WTC11 (cell line): ENCODE data around the gene CDHR5. TPM values are rescaled to one million over a fixed set of nuclear protein-coding genes. Genes with fewer than 3 reads are reported as not detected.

Experiments
- ATAC-seq: fragments of 200-7000 bp; cut with Tn5 transposase; 2 replicates; pipeline ENCODE4 v1.10.0; 2021; ENCODE audit warnings: mild to moderate bottlenecking, moderate library complexity
- CTCF ChIA-PET: fragments of 300-600 bp; sonication (Branson Sonifier 250); formaldehyde crosslinking; loops from one replicate; lab custom pipeline; 2021; ENCODE audit warnings: antibody characterized with exemption; lab: Charles Lee
- POLR2A ChIA-PET: fragments of 350-600 bp; sonication (Branson Sonifier 250); formaldehyde crosslinking; loops from one replicate; lab custom pipeline; 2021; ENCODE audit warnings: antibody characterized with exemption; lab: Charles Lee
- DNase-seq: peaks from one replicate; pipeline ENCODE4 v3.0.0; 2021; ENCODE audit warnings: low spot score
- H3K27ac Mint-ChIP-seq: 2 replicates; pipeline ENCODE4 v1.8.0; 2021; ENCODE audit warnings: mixed read lengths
- H3K27me3 Mint-ChIP-seq: 2 replicates; pipeline ENCODE4 v1.8.0; 2021; ENCODE audit warnings: low read depth, mild to moderate bottlenecking, moderate library complexity, mixed read lengths
- H3K36me3 Mint-ChIP-seq: 2 replicates; pipeline ENCODE4 v1.8.0; 2021; ENCODE audit warnings: mixed read lengths
- H3K4me1 Mint-ChIP-seq: 2 replicates; pipeline ENCODE4 v1.8.0; 2022; ENCODE audit warnings: mixed read lengths
- H3K4me3 Mint-ChIP-seq: 2 replicates; pipeline ENCODE4 v1.8.0; 2021; ENCODE audit warnings: mild to moderate bottlenecking, moderate library complexity, mixed read lengths
- H3K9me3 Mint-ChIP-seq: 2 replicates; pipeline ENCODE4 v1.8.0; 2021; ENCODE audit warnings: mixed read lengths
- AR ChIP-seq: fragments of 250-450 bp; sonication (Bioruptor Pico); IDR thresholded peaks from 2 replicates; pipeline ENCODE4 v1.9.0; 2021; ENCODE audit warnings: mild to moderate bottlenecking
- ATF1 ChIP-seq: sonication (generic); formaldehyde crosslinking; IDR thresholded peaks from 2 replicates; pipeline ENCODE4 v1.8.1; 2023; ENCODE audit warnings: mild to moderate bottlenecking, moderate library complexity, missing genetic modification reagents
- CDX4 ChIP-seq: fragments of 250-450 bp; sonication (Bioruptor Pico); IDR thresholded peaks from 2 replicates; pipeline ENCODE4 v1.9.0; 2021; ENCODE audit warnings: moderate library complexity, mild to moderate bottlenecking, inconsistent platforms, borderline replicate concordance
- E2F4 ChIP-seq: sonication (generic); formaldehyde crosslinking; IDR thresholded peaks from 2 replicates; pipeline ENCODE4 v1.8.1; 2022; ENCODE audit warnings: low read depth, mild to moderate bottlenecking, moderate library complexity, missing genetic modification reagents, borderline replicate concordance
- ETV6 ChIP-seq: sonication (generic); formaldehyde crosslinking; IDR thresholded peaks from 2 replicates; pipeline ENCODE4 v1.8.1; 2022; ENCODE audit warnings: mild to moderate bottlenecking, missing genetic modification reagents
- FOXP1 ChIP-seq: sonication (generic); formaldehyde crosslinking; IDR thresholded peaks from 2 replicates; pipeline ENCODE4 v1.8.0; 2022; ENCODE audit warnings: missing genetic modification reagents, mild to moderate bottlenecking, moderate library complexity, borderline replicate concordance
- FOXP4 ChIP-seq: sonication (generic); formaldehyde crosslinking; IDR thresholded peaks from 2 replicates; pipeline ENCODE4 v1.8.0; 2022; ENCODE audit warnings: mild to moderate bottlenecking, missing genetic modification reagents
- GABPB1 ChIP-seq: sonication (generic); formaldehyde crosslinking; IDR thresholded peaks from 2 replicates; pipeline ENCODE4 v1.8.1; 2023; ENCODE audit warnings: mild to moderate bottlenecking, missing genetic modification reagents
- GRHL2 ChIP-seq: fragments of 250-450 bp; sonication (Bioruptor Pico); IDR thresholded peaks from 2 replicates; pipeline ENCODE4 v1.8.0; 2022; ENCODE audit warnings: mild to moderate bottlenecking, moderate library complexity; ENCODE audit not compliant: insufficient replicate concordance, severe bottlenecking
- GTF2I ChIP-seq: fragments of 250-450 bp; sonication (Bioruptor Pico); conservative IDR thresholded peaks from 2 replicates; pipeline ENCODE4 v1.4.0; 2021; ENCODE audit warnings: mild to moderate bottlenecking
- IRF2 ChIP-seq: sonication (generic); formaldehyde crosslinking; IDR thresholded peaks from 2 replicates; pipeline ENCODE4 v1.8.0; 2022; ENCODE audit warnings: low read depth, missing genetic modification reagents, borderline replicate concordance
- JUN ChIP-seq: sonication (generic); formaldehyde crosslinking; IDR thresholded peaks from 2 replicates; pipeline ENCODE4 v1.8.0; 2023; ENCODE audit warnings: mild to moderate bottlenecking, missing genetic modification reagents
- MLX ChIP-seq: sonication (generic); formaldehyde crosslinking; IDR thresholded peaks from 2 replicates; pipeline ENCODE4 v1.8.1; 2023; ENCODE audit warnings: mild to moderate bottlenecking, missing genetic modification reagents, moderate library complexity
- MYBL2 ChIP-seq: sonication (generic); formaldehyde crosslinking; IDR thresholded peaks from 2 replicates; pipeline ENCODE4 v1.8.1; 2023; ENCODE audit warnings: mild to moderate bottlenecking, moderate library complexity, missing genetic modification reagents
- NR2C2 ChIP-seq: sonication (generic); formaldehyde crosslinking; IDR thresholded peaks from 2 replicates; pipeline ENCODE4 v1.8.0; 2022; ENCODE audit warnings: mild to moderate bottlenecking, missing genetic modification reagents
- PRRX2 ChIP-seq: fragments of 250-450 bp; sonication (Bioruptor Pico); IDR thresholded peaks from 2 replicates; pipeline ENCODE4 v1.8.0; 2021; ENCODE audit warnings: mild to moderate bottlenecking
- SMAD4 ChIP-seq: sonication (generic); formaldehyde crosslinking; IDR thresholded peaks from 2 replicates; pipeline ENCODE4 v1.8.0; 2022; ENCODE audit warnings: mild to moderate bottlenecking, missing genetic modification reagents
- TCF7 ChIP-seq: sonication (generic); formaldehyde crosslinking; IDR thresholded peaks from 2 replicates; pipeline ENCODE4 v1.8.0; 2022; ENCODE audit warnings: mild to moderate bottlenecking, low read depth, missing genetic modification reagents, moderate library complexity
- ZBTB43 ChIP-seq: sonication (generic); formaldehyde crosslinking; IDR thresholded peaks from 2 replicates; pipeline ENCODE4 v1.8.1; 2023; ENCODE audit warnings: mild to moderate bottlenecking, missing genetic modification reagents
- ZMAT4 ChIP-seq: fragments of 250-450 bp; sonication (Bioruptor Pico); IDR thresholded peaks from 2 replicates; pipeline ENCODE4 v1.9.0; 2021; ENCODE audit warnings: mild to moderate bottlenecking
- ZNF121 ChIP-seq: sonication (generic); formaldehyde crosslinking; IDR thresholded peaks from 2 replicates; pipeline ENCODE4 v1.8.0; 2023; ENCODE audit warnings: missing genetic modification reagents
- ZNF138 ChIP-seq: sonication (generic); formaldehyde crosslinking; conservative IDR thresholded peaks from 2 replicates; pipeline ENCODE4 v1.8.1; 2022; ENCODE audit warnings: mild to moderate bottlenecking, moderate library complexity, missing genetic modification reagents
- ZNF219 ChIP-seq: sonication (generic); formaldehyde crosslinking; IDR thresholded peaks from 2 replicates; pipeline ENCODE4 v1.8.0; 2023; ENCODE audit warnings: missing genetic modification reagents, mild to moderate bottlenecking, borderline replicate concordance
- total RNA-seq: library from RNA; stranded (reverse); gene quantifications from 3 replicates; pipeline ENCODE4 v1.2.3, GENCODE V29; 2021

Gene CDHR5
- total RNA-seq, 1 experiment from 2014 or later, result 0.26 TPM

GRCh38 chr11:635945-636510, 11.3 kb upstream of the CDHR5 start:
- peak; percentile 31 for DNase-seq
- Mint-ChIP-seq H3K27me3 (peaks cover 53% of the 10 kb centered on the region), H3K4me3 (peak overlapping the region; percentile 52), H3K4me1 (peaks cover 21% of the 10 kb centered on the region), H3K9me3 (no peaks in the 10 kb centered on the region)
- no peak for ATAC-seq
- TF ChIP-seq E2F4, result no peak
- TF ChIP-seq, all 79 proteins: peak for 0
- Mint-ChIP-seq H3K36me3 (no peaks in the 10 kb centered on the region), H3K27ac (no peak overlapping the region)
- CTCF ChIA-PET, result interaction anchor here (0.8 kb wide), 1 partner anchor 92 kb away, joined by 4 read pairs; no protein-coding TSS in a partner anchor
- POLR2A ChIA-PET, result no interaction called here

- ChIA-PET CTCF (no interaction called here), POLR2A (no interaction called here)
- Mint-ChIP-seq H3K4me3 (no peak overlapping the region), H3K27me3 (peaks cover 43% of the 10 kb centered on the region), H3K27ac (no peak overlapping the region), H3K36me3 (no peaks in the 10 kb centered on the region), H3K9me3 (no peaks in the 10 kb centered on the region), H3K4me1 (peaks cover 13% of the 10 kb centered on the region)
- ATAC-seq, result no peak
- DNase-seq, result no peak
- TF ChIP-seq ZMAT4 (CRISPR knock-in tag) (no peak), CDX4 (CRISPR knock-in tag) (no peak), ZNF138 (CRISPR knock-in tag) (no peak), AR (CRISPR knock-in tag) (no peak), SMAD4 (CRISPR knock-in tag) (no peak), JUN (CRISPR knock-in tag) (no peak), ATF1 (CRISPR knock-in tag) (no peak), MYBL2 (CRISPR knock-in tag) (no peak)
These were observed 6.1 kb upstream of the CDHR5 start for GRCh38 chr11:630871-631270.

GRCh38 chr11:629237-629583, 4.5 kb upstream of the CDHR5 start:
- H3K4me3 Mint-ChIP-seq, result peak overlapping the region; percentile 55
- peak overlapping the region; percentile 34 for H3K27ac Mint-ChIP-seq
- peak; percentile 32 for ATAC-seq

More at GRCh38 chr11:629237-629583, 4.5 kb upstream of the CDHR5 start:
- ChIA-PET POLR2A (no interaction called here), CTCF (interaction anchor here (0.6 to 1.6 kb wide), 4 partner anchors 10 to 91 kb away, joined by 3 to 5 read pairs (median 3); no protein-coding TSS in a partner anchor)
- H3K27me3 Mint-ChIP-seq, result peaks cover 27% of the 10 kb centered on the region
- no peak for TF ChIP-seq ETV6 (CRISPR knock-in tag)
- no peak for TF ChIP-seq MLX (CRISPR knock-in tag)
- TF ChIP-seq GTF2I (CRISPR knock-in tag), result no peak
- no peak for TF ChIP-seq FOXP1 (CRISPR knock-in tag)
- no peak for TF ChIP-seq NR2C2 (CRISPR knock-in tag)
- TF ChIP-seq GABPB1 (CRISPR knock-in tag), result no peak
- no peak for TF ChIP-seq ZNF219 (CRISPR knock-in tag)
- no peak for TF ChIP-seq ZNF121 (CRISPR knock-in tag)
- no peak for TF ChIP-seq GRHL2 (CRISPR knock-in tag)
- no peak for TF ChIP-seq ZBTB43 (CRISPR knock-in tag)
- no peak for TF ChIP-seq FOXP4 (CRISPR knock-in tag)
- TF ChIP-seq ATF1 (CRISPR knock-in tag), result no peak
- no peak for TF ChIP-seq TCF7 (CRISPR knock-in tag)
- no peak for TF ChIP-seq PRRX2 (CRISPR knock-in tag)
- TF ChIP-seq IRF2, result no peak
- H3K9me3 Mint-ChIP-seq, result no peaks in the 10 kb centered on the region
- peak; percentile 16 for DNase-seq
- H3K36me3 Mint-ChIP-seq, result no peaks in the 10 kb centered on the region
- peaks cover 13% of the 10 kb centered on the region for H3K4me1 Mint-ChIP-seq
